ENCODE measurements around the gene TSPOAP1. TPM values are rescaled to one million over a fixed set of nuclear protein-coding genes. Genes with fewer than 3 reads are reported as not detected.

TSPOAP1 gene
- total RNA-seq, 1 donor from 2014 or later, result 30.1 TPM

DNA sequence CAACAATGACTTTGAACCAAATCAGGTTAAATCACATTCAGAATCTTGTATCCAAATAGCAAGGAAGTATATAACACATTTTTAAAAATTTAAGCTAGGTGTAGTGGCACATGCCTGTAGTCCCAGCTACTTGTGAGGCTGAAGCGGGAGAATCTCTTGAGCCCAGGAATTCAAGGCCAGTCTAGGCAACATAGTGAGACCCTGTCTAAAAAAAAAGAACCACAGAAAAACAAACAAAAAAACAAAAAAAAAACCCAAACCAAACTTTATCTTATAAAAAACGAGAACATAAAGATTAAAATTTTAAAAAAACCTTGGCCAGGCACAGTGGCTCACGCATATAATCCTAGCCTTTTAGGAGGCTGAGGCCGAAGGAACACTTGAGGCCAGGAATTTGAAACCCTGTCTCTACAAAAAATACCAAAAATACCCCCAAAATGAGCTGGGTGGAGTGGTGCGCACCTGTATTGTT, 11.8 kb upstream of the TSPOAP1 start:
- DNase-seq, result no peak

GRCh38 chr17:58339755-58340404, 11.3 kb upstream of the TSPOAP1 start:
- DNase-seq, result no peak

- no peak for DNase-seq
Observed at GRCh38 chr17:58338841-58339754, 10.5 kb upstream of the TSPOAP1 start.

DNA sequence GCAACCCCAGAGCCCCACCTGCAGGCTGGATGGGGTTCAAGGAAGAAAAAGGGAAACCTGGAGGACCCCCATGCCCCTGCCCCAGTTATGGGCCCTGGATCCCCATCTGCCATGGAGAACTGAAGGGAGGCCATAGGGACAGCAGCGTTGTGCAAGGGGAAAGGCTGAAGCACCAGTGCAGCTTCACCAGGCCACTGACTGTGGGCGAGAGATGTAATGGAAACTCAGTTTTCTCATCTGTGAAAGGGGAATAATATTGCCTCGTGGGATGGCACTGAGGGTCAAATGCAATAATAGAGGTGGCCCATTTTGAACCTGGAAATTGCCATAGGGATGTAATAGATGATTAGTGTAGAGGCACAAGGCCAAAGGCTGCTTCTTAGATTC, 9.9 kb upstream of the TSPOAP1 start:
- no peak for DNase-seq

- DNase-seq, result no peak
Observed at GRCh38 chr17:58337600-58338453, 9.2 kb upstream of the TSPOAP1 start.

DNA sequence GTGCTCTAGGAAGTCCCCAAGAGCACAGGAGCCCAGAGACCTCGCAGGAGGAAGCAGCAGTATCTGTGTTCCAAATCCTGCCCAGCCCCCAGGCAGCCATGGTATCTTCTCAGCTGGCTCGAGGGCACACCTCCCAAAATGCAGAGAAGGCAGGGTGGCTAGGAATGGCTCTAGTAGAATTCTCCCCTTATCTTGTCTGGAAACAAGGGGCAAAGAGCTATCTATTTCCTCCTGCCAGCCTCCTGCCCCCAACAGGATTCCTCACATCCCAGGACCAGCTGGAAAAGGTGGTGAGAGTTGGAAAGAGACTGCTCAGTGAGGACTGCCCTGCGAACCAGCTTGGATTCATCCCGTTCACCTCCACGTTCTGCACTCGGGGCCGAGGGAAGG, 8.6 kb upstream of the TSPOAP1 start:
- no peak for DNase-seq

GRCh38 chr17:58336456-58337209, 8.0 kb upstream of the TSPOAP1 start:
- DNase-seq, result no peak

DNA sequence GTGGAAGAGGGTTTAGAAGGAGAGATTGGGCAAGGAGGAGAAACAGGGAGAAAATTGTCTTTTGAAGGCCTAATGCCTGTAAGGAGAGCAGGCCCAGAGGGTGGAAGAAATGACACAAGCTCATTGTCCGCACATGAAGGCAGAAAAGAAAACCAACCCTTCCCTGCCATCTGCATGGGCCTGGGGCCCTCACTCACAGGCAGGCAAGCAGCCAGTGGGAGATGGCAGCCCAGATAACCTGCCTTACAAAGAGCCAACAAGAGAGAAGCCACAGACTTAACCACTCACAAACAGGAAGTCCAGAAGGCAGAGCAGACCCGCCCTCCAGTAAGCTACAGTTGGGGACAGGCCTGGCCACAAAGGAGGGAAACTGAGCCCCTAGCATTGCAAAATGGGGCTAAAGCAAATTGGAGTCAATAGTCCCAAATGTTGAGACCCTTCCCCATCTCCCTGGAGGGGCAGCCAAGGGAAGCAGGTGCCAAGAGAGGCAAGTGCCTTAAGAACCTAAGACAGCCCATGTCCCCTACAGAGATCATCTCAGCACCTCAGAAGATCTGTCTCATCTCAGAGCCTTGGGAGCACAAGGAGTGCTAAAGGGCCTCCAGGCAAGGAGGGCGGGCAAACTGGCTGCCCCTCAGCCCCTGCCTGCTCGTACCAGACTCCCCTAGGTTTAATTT, 7.3 kb upstream of the TSPOAP1 start:
- DNase-seq, result no peak

GRCh38 chr17:58335061-58335731, 6.6 kb upstream of the TSPOAP1 start:
- no peak for DNase-seq

- DNase-seq, result no peak
Observed at GRCh38 chr17:58334661-58335060, 6.1 kb upstream of the TSPOAP1 start.

GRCh38 chr17:58334256-58334655, 5.7 kb upstream of the TSPOAP1 start:
- DNase-seq, result no peak

GRCh38 chr17:58333736-58334207, 5.2 kb upstream of the TSPOAP1 start:
- no peak for DNase-seq

- no peak for DNase-seq
Observed at GRCh38 chr17:58332778-58333735, 4.5 kb upstream of the TSPOAP1 start.

DNA sequence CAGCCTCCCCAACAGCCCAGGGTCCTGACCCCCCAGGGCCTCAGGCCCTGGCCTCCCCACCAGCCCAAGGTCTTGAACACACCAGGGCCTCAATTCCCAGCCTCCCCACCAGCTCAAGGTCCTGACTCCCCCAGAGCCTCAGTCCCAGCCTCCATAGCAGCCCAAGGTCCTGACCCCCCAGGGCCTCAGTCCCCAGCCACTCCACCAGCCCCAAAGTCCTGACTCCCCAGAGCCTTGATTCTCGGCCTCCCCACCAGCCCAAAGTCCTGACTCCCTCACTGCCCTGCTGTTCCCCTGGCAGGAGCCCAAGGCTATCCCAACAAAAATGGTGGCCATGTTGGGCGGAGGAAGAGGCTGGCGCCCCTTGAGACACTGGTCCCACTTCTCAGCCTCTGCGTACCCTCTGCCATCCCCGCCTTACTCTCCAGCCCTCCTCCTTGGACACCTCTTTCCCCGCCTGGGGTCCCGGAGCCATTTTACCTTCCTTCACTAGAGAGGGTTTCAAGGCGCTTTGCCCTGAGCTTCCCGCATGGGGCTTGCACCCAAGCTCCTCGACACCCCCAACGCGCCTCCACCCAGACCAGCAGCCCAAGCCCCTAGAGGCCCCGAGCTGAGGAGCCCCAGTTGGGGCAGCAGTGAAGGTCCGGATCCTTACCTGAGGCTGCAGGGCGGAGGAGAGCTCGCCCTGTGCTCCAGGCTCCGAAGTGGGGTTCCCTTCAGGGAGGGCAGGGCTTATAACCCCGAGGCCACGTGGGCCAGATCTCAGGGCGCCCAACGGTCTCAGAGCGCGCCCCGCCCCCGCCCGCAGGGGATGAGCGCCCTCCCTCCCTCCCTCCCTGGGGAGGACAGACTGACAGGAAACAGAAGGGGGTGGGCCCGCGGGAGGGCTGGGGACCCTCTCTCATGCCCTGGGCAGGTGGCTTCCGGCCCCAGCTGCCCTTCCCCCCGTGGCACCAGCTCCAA, 3.5 kb upstream of the TSPOAP1 start:
- no peak for DNase-seq

- no peak for DNase-seq
Observed at GRCh38 chr17:58330997-58331814, 2.6 kb upstream of the TSPOAP1 start.

GRCh38 chr17:58330538-58330996, 2.0 kb upstream of the TSPOAP1 start:
- DNase-seq, result no peak
